HG03175 (cell line): Measurements from ENCODE around the gene DNAJC6.
"Not testable (repeated sequence)": the region's sequence is repeated elsewhere in the genome, so short reads cannot be mapped to it uniquely, and the experiment has no call there.

Source experiments
- ATAC-seq: cut with Tn5 transposase; IDR thresholded peaks from one replicate; pipeline ENCODE4 v1.9.1; 2021; ENCODE audit warnings: mild to moderate bottlenecking, moderate library complexity; ENCODE audit not compliant: unreplicated experiment

Gene DNAJC6

DNA sequence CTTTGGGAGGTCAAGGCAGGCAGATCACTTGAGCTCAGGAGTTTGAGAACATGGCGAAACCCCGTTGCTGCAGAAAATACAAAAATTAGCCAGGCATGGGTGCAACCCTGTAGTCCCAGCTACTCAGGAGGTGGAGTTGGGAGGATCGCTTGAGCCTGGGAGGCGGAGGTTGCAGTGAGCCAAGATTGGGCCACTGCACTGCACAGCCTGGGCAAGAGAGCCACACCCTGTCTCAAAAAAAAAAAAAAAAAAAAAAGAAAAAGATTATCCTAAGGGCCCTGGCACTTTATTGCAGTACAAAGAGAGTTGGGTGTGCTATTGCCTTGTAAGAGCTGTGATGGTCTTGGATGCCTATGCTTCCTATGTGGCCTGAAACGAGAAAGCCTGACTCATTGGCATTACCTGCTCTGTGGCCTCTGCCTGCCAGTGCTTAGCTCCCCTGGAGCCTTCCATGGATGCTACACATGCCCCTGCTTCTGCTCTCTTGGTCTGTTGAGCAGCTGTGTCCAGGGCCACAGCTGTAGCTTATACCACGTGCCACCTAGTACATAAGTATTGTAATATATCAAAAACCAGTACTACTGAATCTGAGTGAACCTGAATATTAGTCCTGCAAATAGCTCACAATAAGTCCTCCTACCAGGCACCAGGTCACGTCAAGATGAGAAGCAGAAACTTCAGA is 45.8 kb downstream of the DNAJC6 start:
- ATAC-seq, result no peak

- ATAC-seq, result no peak
Observed at GRCh38 chr1:65357291-65357960, 48.1 kb downstream of the DNAJC6 start.

DNA sequence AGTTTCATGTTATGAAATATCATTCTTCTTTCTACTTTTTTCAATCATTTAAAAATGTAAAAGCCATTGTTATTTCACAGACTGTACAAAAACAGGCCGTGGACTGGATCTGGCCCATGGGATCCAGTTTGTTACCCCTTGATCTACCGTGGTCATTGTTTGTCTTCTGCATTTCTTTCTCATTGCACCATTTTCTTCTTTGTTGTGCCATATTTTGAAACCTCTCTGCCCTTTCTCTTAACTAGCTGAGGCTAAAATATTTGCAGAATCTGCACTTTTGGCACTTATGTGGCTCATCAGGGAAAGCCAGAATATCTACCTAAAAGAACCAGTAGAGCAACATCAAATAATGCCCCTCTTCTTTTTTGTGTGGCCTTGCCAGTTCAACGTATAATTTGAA is 50.5 kb downstream of the DNAJC6 start:
- no peak for ATAC-seq

GRCh38 chr1:65360648-65361047 is 51.3 kb downstream of the DNAJC6 start:
- no peak for ATAC-seq

- ATAC-seq, result no peak
Observed at GRCh38 chr1:65362545-65362944, 53.2 kb downstream of the DNAJC6 start.

GRCh38 chr1:65363484-65363883 is 54.1 kb downstream of the DNAJC6 start:
- ATAC-seq, result no peak

- no peak for ATAC-seq
Observed at GRCh38 chr1:65368403-65368802, 59.1 kb downstream of the DNAJC6 start.

GRCh38 chr1:65371544-65371943 is 62.2 kb downstream of the DNAJC6 start:
- ATAC-seq, result no peak

GRCh38 chr1:65372557-65372956 is 63.2 kb downstream of the DNAJC6 start:
- no peak for ATAC-seq

- ATAC-seq, result no peak
Observed at GRCh38 chr1:65377496-65378246, 68.3 kb downstream of the DNAJC6 start.

GRCh38 chr1:65378247-65378946 is 69.1 kb downstream of the DNAJC6 start:
- no peak for ATAC-seq

DNA sequence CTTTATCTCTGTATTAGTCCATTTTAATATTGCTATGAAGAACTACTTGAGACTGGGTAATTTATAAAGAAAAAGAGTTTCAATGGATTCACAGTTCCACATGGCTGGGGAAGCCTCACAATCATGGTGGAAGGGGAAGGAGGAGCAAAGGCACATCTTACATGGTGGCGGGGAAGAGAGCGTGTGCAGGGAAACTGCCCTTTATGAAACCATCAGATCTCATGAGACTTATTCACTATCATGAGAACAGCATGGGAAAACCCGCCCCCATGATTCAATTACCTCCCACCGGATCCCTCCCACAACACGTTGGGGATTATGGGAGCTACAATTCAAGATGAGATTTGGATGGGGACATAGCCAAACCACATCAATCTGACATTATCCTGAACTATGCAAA is 75.1 kb downstream of the DNAJC6 start:
- ATAC-seq, result not testable (repeated sequence)

GRCh38 chr1:65386439-65386838 is 77.1 kb downstream of the DNAJC6 start:
- no peak for ATAC-seq

GRCh38 chr1:65387821-65388220 is 78.5 kb downstream of the DNAJC6 start:
- no peak for ATAC-seq

DNA sequence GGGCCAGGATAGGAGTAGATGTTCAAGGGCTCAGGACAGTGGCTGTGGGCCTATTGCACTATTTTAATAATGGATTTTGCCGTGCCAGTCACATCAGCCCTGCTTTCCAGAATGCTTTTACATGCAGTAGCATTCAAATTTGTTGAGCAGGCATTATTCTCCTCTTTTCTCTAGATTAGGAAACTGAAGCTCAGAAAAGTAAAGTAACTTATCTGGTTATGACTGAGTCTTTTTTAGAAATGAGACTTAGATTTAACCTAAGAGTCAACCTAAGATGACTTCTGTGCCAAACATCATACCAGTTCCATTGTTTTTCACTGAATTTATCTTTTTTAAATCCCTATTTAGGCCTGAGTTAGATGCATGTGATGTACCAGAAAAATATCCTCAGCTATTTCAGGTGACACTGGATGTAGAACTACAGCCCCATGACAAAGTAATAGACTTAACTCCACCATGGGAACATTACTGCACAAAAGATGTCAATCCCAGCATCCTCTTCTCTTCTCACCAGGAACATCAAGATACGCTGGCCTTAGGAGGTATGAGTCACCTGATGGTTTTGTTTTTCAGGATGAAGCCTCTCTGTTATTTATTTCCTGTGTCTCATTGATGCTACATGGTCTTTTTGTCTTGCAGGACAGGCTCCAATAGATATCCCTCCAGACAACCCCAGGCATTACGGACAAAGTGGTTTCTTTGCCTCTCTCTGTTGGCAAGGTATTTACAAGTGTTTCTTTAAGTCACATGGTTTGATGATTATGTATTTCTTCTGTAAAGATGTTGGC is 79.8 kb downstream of the DNAJC6 start:
- no peak for ATAC-seq

GRCh38 chr1:65392497-65392896 is 83.2 kb downstream of the DNAJC6 start:
- ATAC-seq, result no peak

GRCh38 chr1:65393347-65393746 is 84.0 kb downstream of the DNAJC6 start:
- ATAC-seq, result peak; percentile 97

DNA sequence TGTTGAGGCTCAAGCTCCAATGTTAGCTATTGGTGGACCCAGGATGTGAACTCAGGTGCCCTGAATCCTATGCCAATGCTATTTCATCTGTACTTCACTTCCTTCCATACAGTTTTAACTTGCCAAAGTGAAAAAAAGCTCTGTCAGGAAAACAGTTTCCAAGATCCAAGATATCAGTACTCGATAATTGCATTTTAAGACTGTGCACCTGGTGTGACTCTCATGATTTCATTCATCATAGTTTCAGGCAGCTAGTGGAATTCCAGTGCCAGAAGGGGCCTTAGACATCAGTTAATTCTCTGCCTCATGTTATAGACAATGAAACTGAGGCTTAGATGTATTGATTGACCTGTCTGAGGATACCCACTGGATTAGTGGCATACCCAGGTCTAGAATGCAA is 84.6 kb downstream of the DNAJC6 start:
- ATAC-seq, result no peak

GRCh38 chr1:65395887-65396612 is 86.7 kb downstream of the DNAJC6 start:
- ATAC-seq, result no peak

DNA sequence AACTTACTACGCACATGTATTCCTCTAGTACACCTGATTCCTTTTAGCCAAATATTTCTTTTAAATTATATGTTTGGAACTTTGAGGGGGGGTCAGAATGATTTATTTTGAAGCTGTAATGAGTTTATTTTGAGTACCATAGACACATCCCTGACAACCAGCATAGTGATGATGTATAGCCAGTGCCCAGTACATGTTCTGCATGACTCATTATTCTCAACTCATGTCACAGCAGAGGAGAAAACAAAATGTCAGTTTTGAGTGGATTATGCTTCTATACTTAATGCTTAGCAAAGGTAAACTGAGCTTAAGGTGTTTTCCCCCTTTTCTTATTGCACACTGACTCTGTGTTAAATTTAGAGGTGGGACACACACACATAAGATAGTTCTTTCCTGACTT is 88.7 kb downstream of the DNAJC6 start:
- ATAC-seq, result no peak
